BLaER1 treated with 17β-estradiol and CSF1 and Interleukin-3, amounts not matched to agents 10 nM and 100 nM (cell line): ENCODE results near the gene C1orf210.

Experiments used
- H3K27ac ChIP-seq, 11 experiments: shearing (Covaris generic); formaldehyde crosslinking; 2 replicates each; pipeline ENCODE4 v1.8.1; 2022
- H3K27me3 ChIP-seq, 11 experiments: shearing (Covaris generic); formaldehyde crosslinking; 2 replicates each; pipeline ENCODE4 v1.8.1; 2022
- H3K36me3 ChIP-seq, 11 experiments: shearing (Covaris generic); formaldehyde crosslinking; 2 replicates each; pipeline ENCODE4 v1.8.1; 2022
- H3K4me1 ChIP-seq, 10 experiments: shearing (Covaris generic); formaldehyde crosslinking; 2 replicates each; pipeline ENCODE4 v1.8.1; 2022
- H3K4me2 ChIP-seq, 11 experiments: shearing (Covaris generic); formaldehyde crosslinking; 2 replicates each; pipeline ENCODE4 v1.8.1; 2022
- H3K4me3 ChIP-seq, 10 experiments: shearing (Covaris generic); formaldehyde crosslinking; 2 replicates each; pipeline ENCODE4 v1.8.1; 2022
- H3K9ac ChIP-seq, 11 experiments: shearing (Covaris generic); formaldehyde crosslinking; 2 replicates each; pipeline ENCODE4 v1.8.1; 2022
- H3K9me3 ChIP-seq, 11 experiments: shearing (Covaris generic); formaldehyde crosslinking; replicated peaks in 1 of 11; 2 replicates each; pipeline ENCODE4 v1.8.1; 2022
- H4K20me1 ChIP-seq, 11 experiments: shearing (Covaris generic); formaldehyde crosslinking; 2 replicates each; pipeline ENCODE4 v1.8.1; 2022
- Cebpa-rat ChIP-seq, 11 experiments: shearing (Covaris generic); IDR thresholded peaks; 2 replicates each; pipeline ENCODE4 v1.8.1; 2022

C1orf210 gene

DNA sequence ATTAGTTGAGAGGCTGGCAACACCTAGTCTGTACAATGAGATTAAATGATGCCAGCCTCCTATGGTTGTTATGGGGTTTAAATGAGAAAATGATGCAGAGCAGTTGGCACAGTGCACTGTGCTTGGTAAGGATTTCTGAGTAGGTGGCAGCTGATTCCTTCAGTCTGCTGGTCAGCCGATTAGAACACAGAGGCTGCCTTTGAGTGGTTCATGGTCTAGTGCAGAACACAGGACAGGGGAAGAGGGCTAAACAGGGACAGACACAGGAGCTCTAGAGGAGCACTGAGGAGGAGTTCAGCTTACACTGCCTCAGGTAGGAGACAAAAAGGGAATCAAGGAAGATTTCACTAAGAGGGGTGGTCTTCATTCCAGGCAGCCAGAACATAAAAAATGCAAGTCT, 16.8 kb upstream of the C1orf210 start:
- Histone ChIP-seq H3K27me3 (no peaks in the 10 kb centered on the region), H3K4me2 (peak overlapping the region in 4 of 11 experiments; percentile 80 to 82 (median 80); a peak in 6 of 22 replicates), H3K36me3 (peaks cover 0 to 12% (median 0%) of the 10 kb centered on the region in 11 experiments; a peak in 2 of 22 replicates), H3K4me1 (peaks cover 11 to 51% (median 32%) of the 10 kb centered on the region in 10 experiments), H4K20me1 (no peaks in the 10 kb centered on the region), H3K27ac (no peak overlapping the region), H3K4me3 (no peak overlapping the region), H3K9me3 (no peaks in the 10 kb centered on the region), H3K9ac (no peak overlapping the region; a peak in 1 of 22 replicates)
- TF ChIP-seq Cebpa-rat (IDR thresholded peaks at IDR 0.05): no peak

DNA sequence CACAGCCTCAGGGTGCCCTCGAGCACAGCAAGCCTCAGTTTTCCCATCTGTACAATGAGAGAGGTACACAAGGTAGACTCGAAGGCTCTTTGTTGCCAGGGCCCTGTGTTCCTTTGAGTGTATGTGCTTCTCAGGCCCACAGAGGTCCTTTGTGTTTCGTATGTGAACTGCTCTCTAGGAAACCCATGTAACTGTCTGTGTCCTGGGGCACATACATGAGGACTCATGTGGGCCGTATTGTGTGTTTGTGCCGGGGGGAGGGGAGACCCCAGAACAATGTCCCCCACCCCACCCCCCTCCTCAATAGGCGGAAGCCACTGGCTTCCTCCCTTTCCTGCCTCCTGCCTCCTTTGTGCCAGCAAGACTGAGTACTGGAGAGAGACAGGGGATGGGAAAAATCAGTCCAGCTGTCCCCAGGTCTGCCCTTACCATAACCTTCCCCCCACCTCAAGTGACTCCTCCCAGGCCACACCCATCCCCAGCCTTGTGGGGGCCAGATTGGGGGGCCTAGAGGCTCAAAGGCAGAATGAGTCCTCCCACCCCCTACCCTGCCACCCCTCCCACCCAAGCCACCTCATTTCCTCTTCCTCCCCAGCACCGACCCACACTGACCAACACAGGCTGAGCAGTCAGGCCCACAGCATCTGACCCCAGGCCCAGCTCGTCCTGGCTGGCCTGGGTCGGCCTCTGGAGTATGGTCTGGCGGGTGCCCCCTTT, 15.2 kb upstream of the C1orf210 start, which contains the start of gene TIE1:
Gene TIE1, plus strand, starts transcription at position 605 of the 717 bp plus-strand sequence. Its CDS starts 90 bp downstream, at position 695.
- H3K27me3 ChIP-seq: no peaks in the 10 kb centered on the region
- H3K4me2 ChIP-seq: peak within 1 kb of the TSS; percentile 62 to 82 (median 78)
- no peaks in the 10 kb centered on the region for H4K20me1 ChIP-seq
- TF ChIP-seq Cebpa-rat (IDR thresholded peaks at IDR 0.05): no peak
- peaks cover 0 to 8% (median 0%) of the 10 kb centered on the region in 11 experiments; a peak in 2 of 22 replicates for H3K36me3 ChIP-seq
- peaks cover 18 to 48% (median 34%) of the 10 kb centered on the region in 10 experiments for H3K4me1 ChIP-seq
- H3K27ac ChIP-seq: peak within 1 kb of the TSS in 10 of 11 experiments; percentile 42 to 76 (median 66); a peak in 19 of 22 replicates
- H3K4me3 ChIP-seq: peak within 1 kb of the TSS in 4 of 10 experiments; percentile 47 to 61 (median 50); a peak in 6 of 20 replicates
- H3K9me3 ChIP-seq: no peaks in the 10 kb centered on the region
- H3K9ac ChIP-seq: peak within 1 kb of the TSS in 10 of 11 experiments; percentile 29 to 64 (median 56); a peak in 13 of 22 replicates

DNA sequence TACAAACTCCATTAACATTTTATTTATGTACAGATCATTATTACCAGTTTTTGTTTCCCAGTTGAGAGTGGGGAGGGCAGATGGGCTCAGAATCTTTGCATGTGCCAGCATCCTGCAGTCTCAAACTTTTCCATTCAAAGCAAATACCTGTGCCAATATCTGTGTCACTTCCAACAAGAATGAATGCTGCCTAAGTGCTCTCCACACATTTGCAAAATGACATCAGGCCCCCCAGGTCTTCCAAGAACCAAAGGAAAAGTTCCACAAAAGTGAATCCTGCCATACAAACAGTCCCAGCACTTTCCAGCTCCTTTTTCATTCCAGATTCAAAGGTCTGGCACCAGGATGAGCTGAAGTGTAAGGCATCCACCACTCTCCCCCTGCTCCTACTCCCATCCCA, 13.7 kb upstream of the C1orf210 start:
- H3K36me3 ChIP-seq: no peaks in the 10 kb centered on the region
- H3K4me3 ChIP-seq: no peak overlapping the region
- no peaks in the 10 kb centered on the region for H3K9me3 ChIP-seq
- no peak overlapping the region for H3K4me2 ChIP-seq
- H4K20me1 ChIP-seq: no peaks in the 10 kb centered on the region
- peaks cover 24 to 55% (median 33%) of the 10 kb centered on the region in 10 experiments for H3K4me1 ChIP-seq
- TF ChIP-seq Cebpa-rat (IDR thresholded peaks at IDR 0.05): no peak
- H3K9ac ChIP-seq: no peak overlapping the region
- no peak overlapping the region for H3K27ac ChIP-seq
- no peaks in the 10 kb centered on the region for H3K27me3 ChIP-seq

DNA sequence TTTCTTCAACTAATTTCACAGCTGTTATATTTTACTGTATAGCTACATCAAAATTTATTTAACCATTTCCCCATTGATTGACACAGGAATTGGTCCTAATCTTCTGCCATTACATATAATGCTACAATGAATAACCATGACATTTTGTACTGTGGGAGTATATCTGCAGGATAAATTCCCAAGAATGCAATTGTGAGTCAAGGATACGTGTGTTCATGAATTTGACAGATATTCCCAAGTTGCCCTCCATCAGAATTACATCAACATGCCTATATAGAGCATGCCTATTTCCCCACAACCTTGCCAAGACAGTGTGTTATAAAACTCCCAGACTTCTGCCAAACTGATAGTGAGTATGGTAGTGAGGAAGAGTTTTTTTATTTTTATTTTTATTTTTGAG, 12.7 kb upstream of the C1orf210 start:
- Histone ChIP-seq H3K4me2 (no peak overlapping the region), H3K27ac (no peak overlapping the region), H3K4me1 (peaks cover 24 to 62% (median 35%) of the 10 kb centered on the region in 10 experiments), H3K27me3 (no peaks in the 10 kb centered on the region), H3K36me3 (no peaks in the 10 kb centered on the region), H3K9ac (no peak overlapping the region), H4K20me1 (no peaks in the 10 kb centered on the region), H3K4me3 (no peak overlapping the region), H3K9me3 (no peaks in the 10 kb centered on the region)
- no peak for TF ChIP-seq Cebpa-rat (IDR thresholded peaks at IDR 0.05)

DNA sequence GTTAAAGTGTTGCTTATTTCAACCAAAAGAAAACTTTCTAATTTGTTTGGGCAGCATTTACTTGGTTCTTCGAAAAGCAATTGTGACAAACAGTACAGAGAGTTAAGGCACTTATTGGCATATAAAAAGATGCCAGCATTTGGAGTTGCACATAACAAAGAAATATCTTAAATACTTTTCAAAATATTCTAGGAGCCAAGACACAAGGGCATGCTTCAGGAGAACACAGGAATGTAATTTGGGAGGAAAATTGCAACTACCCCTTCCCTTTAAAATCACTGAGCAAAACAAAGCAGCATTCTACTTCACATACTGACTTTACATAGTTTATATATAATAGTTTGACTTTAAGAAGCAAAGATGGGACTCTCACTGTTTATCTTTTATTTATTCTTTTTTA, 10.8 kb upstream of the C1orf210 start:
- Histone ChIP-seq H3K9me3 (no peaks in the 10 kb centered on the region), H3K27ac (no peak overlapping the region), H3K4me3 (no peak overlapping the region), H4K20me1 (no peaks in the 10 kb centered on the region), H3K9ac (no peak overlapping the region), H3K27me3 (no peaks in the 10 kb centered on the region), H3K4me2 (peak overlapping the region in 1 of 11 experiments; percentile 43; a peak in 1 of 22 replicates), H3K36me3 (no peaks in the 10 kb centered on the region), H3K4me1 (peaks cover 23 to 57% (median 39%) of the 10 kb centered on the region in 10 experiments)
- TF ChIP-seq Cebpa-rat (IDR thresholded peaks at IDR 0.05): no peak

DNA sequence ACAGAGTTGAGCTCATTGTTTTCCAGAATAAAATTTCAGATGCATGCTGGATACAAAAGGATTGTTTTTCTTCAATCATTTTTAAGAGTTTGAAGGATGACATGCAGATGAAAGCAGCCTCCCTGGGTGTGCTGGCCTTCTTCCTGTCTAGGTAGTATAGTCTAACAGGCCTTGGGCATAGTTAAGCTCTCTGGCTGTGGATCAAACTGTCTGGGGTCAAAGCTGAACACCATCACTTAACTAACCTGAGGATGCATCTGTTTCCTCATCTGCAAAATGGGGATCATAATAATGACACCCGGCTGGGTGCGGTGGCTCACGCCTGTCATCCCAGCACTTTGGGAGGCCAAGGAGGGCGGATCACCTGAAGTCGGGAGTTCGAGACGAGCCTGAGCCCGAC, 9.4 kb upstream of the C1orf210 start:
- Histone ChIP-seq H3K4me2 (peak overlapping the region in 7 of 11 experiments; percentile 1 to 54 (median 27); a peak in 9 of 22 replicates), H3K4me1 (peaks cover 9 to 42% (median 24%) of the 10 kb centered on the region in 10 experiments), H3K4me3 (no peak overlapping the region), H4K20me1 (no peaks in the 10 kb centered on the region), H3K9ac (no peak overlapping the region), H3K36me3 (no peaks in the 10 kb centered on the region), H3K9me3 (no peaks in the 10 kb centered on the region), H3K27ac (no peak overlapping the region), H3K27me3 (no peaks in the 10 kb centered on the region)
- TF ChIP-seq Cebpa-rat (IDR thresholded peaks at IDR 0.05): no peak

DNA sequence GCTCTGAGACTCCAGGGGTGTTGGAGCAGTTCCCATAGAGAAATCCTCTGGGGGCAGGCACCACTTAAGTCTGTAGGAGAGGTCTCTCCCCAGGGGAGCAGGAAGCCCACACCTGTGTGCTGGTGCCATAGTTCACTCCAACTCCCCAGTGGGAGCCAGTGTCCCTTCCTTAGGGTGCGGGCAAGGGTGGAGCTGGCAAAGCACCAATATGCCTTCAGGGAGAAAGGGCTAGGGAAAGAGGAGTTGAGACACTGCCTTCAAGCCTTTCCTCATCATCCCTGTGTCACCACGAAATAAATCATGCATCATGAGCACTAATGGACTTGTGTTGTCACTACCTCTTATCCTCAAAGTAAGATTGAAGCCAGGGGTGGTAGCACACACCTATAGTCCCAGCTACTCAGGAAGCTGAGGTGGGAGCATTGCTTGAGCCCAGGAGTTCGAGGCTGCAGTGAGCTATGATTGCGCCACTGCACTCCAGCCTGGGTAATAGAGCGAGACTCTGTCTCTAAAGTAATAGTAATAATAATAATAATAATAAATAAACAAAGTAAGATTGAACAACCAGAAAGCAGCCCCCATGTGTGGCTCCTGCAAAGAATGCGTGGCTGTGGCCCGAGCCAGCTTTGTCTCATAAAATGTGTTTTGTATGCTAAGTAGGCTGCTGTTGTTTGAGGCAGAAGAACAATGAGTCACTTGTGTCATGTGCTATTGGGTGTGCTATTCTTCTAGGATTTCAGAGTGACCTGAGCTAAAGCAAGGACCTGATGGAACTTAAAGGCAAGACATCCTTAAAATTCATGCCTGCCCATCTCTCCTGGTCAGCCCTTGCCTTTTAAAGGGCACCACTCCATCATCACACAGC, 8.7 kb upstream of the C1orf210 start:
- no peak overlapping the region; a peak in 1 of 22 replicates for H3K9ac ChIP-seq
- no peaks in the 10 kb centered on the region for H3K27me3 ChIP-seq
- peak overlapping the region in 4 of 11 experiments; percentile 1 to 54 (median 22); a peak in 5 of 22 replicates for H3K4me2 ChIP-seq
- no peak overlapping the region for H3K4me3 ChIP-seq
- TF ChIP-seq Cebpa-rat (IDR thresholded peaks at IDR 0.05): no peak
- H4K20me1 ChIP-seq: no peaks in the 10 kb centered on the region
- H3K4me1 ChIP-seq: peaks cover 8 to 41% (median 22%) of the 10 kb centered on the region in 10 experiments; a peak in 19 of 20 replicates
- no peaks in the 10 kb centered on the region for H3K9me3 ChIP-seq
- H3K27ac ChIP-seq: no peak overlapping the region
- H3K36me3 ChIP-seq: no peaks in the 10 kb centered on the region

DNA sequence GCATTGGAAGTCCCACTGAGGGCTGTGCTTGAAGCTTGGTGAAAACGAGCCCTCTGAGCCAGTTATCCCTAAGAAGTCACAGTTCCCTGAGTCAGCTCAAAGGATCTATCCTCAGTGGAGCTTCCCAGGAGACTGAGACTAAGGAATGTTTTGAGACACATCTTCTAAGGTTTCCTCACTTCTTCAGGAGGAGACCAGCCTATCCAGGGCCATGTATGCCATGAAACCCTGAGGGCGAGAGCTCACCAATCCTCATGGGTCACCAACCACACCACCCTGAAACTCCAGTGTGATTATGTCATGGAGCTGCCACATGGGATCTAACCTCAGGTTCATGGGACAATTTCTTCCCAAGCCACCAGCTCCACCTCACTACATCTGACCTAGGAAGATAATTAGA, 7.8 kb upstream of the C1orf210 start:
- Histone ChIP-seq H3K4me3 (no peak overlapping the region), H3K9me3 (no peaks in the 10 kb centered on the region), H3K27ac (no peak overlapping the region; a peak in 1 of 22 replicates), H3K4me1 (peaks cover 8 to 41% (median 22%) of the 10 kb centered on the region in 10 experiments; a peak in 19 of 20 replicates), H3K4me2 (peak overlapping the region in 7 of 11 experiments; percentile 4 to 32 (median 13); a peak in 5 of 22 replicates), H3K9ac (no peak overlapping the region), H4K20me1 (no peaks in the 10 kb centered on the region), H3K27me3 (no peaks in the 10 kb centered on the region), H3K36me3 (no peaks in the 10 kb centered on the region)
- no peak for TF ChIP-seq Cebpa-rat (IDR thresholded peaks at IDR 0.05)

DNA sequence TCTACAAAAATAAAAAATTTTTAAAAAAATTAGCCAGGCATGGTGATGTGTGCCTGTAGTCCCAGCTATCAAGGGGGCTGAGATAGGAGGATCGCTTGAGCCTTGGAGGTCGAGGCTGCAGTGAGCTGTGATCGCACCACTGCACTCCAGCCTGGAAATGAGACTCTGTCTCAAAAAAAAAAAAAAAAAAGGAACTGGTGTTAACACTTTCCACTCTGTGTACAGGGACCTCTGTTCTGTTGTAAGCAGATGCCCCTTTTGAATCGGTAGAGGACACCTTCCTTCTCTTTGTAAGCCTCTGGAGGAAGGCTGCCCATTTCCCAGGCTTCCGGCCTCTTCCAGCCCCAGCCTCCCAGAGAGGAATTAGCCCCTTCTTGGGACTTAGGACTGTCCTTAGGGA, 7.3 kb upstream of the C1orf210 start:
- Histone ChIP-seq H4K20me1 (no peaks in the 10 kb centered on the region), H3K4me1 (peaks cover 8 to 41% (median 22%) of the 10 kb centered on the region in 10 experiments; a peak in 19 of 20 replicates), H3K27me3 (no peaks in the 10 kb centered on the region), H3K4me2 (peak overlapping the region in 7 of 11 experiments; percentile 4 to 32 (median 13); a peak in 6 of 22 replicates), H3K4me3 (no peak overlapping the region), H3K36me3 (no peaks in the 10 kb centered on the region), H3K9ac (no peak overlapping the region), H3K27ac (no peak overlapping the region; a peak in 1 of 22 replicates), H3K9me3 (no peaks in the 10 kb centered on the region)
- TF ChIP-seq Cebpa-rat (IDR thresholded peaks at IDR 0.05): no peak
